Measurements from ENCODE around the gene PDE8A. TPM values are rescaled to one million over a fixed set of nuclear protein-coding genes. Genes with fewer than 3 reads are reported as not detected.

Gene PDE8A
- total RNA-seq, 1 experiment from 2014 or later = 44.2 TPM

DNA sequence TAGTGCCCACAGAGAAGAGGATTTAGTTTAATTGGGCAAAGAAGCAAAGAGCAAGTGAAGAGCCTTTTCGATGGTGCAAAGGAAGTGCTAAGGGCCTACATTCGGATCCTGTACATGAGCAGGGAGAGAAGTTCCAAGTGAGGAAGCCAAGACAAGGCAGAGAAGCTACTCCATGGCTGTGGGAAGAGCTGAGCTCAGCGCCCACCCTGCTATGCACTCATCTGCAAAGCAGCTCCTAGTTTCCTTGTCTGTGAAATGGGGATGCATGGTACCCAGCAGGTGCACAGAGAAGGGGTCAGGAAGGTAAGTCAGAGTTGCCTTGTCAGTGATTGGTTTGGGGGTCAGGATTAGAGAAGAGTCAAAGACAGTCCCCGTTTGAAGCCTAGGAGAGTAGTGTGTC is 126.5 kb downstream of the PDE8A start:
- H3K4me3 ChIP-seq (ENCODE audit: low read length) = no peak overlapping the region
- ATAC-seq (no peak), DNase-seq (no peak)
- H3K27ac ChIP-seq (ENCODE audit: low read length) = no peak overlapping the region
- H3K9ac ChIP-seq (ENCODE audit: low read length) = no peak overlapping the region
- no peak overlapping the region for H3K4me2 ChIP-seq (ENCODE audit: low read length)
- H3K27me3 ChIP-seq (ENCODE audit: low read length) = no peaks in the 10 kb centered on the region
- H3F3A ChIP-seq (ENCODE audit: low read length, unreplicated experiment) = no peaks in the 10 kb centered on the region
- BruUV-seq (replicated peaks) = no TSS peak
- H4K20me1 ChIP-seq (ENCODE audit: low read length) = no peaks in the 10 kb centered on the region
- no peaks in the 10 kb centered on the region for H3K9me3 ChIP-seq (ENCODE audit: low read length)
- CTCF ChIA-PET = no interaction called here
- H3K36me3 ChIP-seq (ENCODE audit: low read depth, low read length) = peaks cover 12% of the 10 kb centered on the region; the same call in 1 of the 2 replicates
- intact Hi-C loops (cut with micrococcal nuclease) = no loop called here
- H3K4me1 ChIP-seq (ENCODE audit: insufficient read depth, low read length) = no peaks in the 10 kb centered on the region
- H3K9me2 ChIP-seq (replicated peaks; ENCODE audit: low read length) = no peaks in the 10 kb centered on the region
- H3K79me2 ChIP-seq (ENCODE audit: low read length) = no peaks in the 10 kb centered on the region
- H2AFZ ChIP-seq (ENCODE audit: low read length) = no peak overlapping the region
- no peak for TF ChIP-seq EZH2phosphoT487 (IDR thresholded peaks at IDR 0.05; ENCODE audit: borderline replicate concordance, low read length)
- TF ChIP-seq EZH2 (IDR thresholded peaks at IDR 0.05; ENCODE audit: low read length, unreplicated experiment) = no peak
- TF ChIP-seq, protein P1, sequence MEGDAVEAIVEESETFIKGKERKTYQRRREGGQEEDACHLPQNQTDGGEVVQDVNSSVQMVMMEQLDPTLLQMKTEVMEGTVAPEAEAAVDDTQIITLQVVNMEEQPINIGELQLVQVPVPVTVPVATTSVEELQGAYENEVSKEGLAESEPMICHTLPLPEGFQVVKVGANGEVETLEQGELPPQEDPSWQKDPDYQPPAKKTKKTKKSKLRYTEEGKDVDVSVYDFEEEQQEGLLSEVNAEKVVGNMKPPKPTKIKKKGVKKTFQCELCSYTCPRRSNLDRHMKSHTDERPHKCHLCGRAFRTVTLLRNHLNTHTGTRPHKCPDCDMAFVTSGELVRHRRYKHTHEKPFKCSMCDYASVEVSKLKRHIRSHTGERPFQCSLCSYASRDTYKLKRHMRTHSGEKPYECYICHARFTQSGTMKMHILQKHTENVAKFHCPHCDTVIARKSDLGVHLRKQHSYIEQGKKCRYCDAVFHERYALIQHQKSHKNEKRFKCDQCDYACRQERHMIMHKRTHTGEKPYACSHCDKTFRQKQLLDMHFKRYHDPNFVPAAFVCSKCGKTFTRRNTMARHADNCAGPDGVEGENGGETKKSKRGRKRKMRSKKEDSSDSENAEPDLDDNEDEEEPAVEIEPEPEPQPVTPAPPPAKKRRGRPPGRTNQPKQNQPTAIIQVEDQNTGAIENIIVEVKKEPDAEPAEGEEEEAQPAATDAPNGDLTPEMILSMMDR (conservative IDR thresholded peaks at IDR 0.05; ENCODE audit: low read depth, low read length) = no peak
- POLR2A ChIA-PET (ENCODE audit: unreplicated experiment) = no interaction called here

DNA sequence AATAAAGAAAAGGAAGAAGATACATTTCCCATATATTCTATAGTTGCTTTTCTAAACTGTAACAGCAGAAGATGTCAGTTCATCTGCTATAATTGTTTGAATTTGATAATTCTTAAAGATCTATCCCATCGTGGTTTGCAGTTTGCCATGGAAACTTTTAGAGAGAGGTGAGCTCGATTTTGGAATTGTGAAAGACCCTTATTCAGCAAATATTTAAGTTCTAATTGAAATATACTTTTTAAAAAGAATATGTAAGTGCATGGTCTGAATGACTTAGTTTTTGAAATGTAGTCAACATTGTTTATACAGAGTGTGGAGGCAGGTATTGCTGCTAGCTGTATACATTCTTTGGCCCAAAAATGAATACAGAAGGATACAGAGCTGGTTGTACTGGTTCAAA is 127.7 kb downstream of the PDE8A start:
- ATAC-seq (no peak), DNase-seq (no peak)
- Histone ChIP-seq H4K20me1 (ENCODE audit: low read length) (no peaks in the 10 kb centered on the region), H3K4me1 (ENCODE audit: insufficient read depth, low read length) (no peaks in the 10 kb centered on the region), H3K27me3 (ENCODE audit: low read length) (no peaks in the 10 kb centered on the region), H3K4me2 (ENCODE audit: low read length) (no peak overlapping the region), H3K4me3 (ENCODE audit: low read length) (no peak overlapping the region), H3F3A (ENCODE audit: low read length, unreplicated experiment) (no peaks in the 10 kb centered on the region), H3K9ac (ENCODE audit: low read length) (no peak overlapping the region), H3K9me2 (replicated peaks; ENCODE audit: low read length) (no peaks in the 10 kb centered on the region), H2AFZ (ENCODE audit: low read length) (no peak overlapping the region), H3K9me3 (ENCODE audit: low read length) (no peaks in the 10 kb centered on the region), H3K27ac (ENCODE audit: low read length) (no peak overlapping the region), H3K36me3 (ENCODE audit: low read depth, low read length) (peaks cover 16% of the 10 kb centered on the region; the same call in 1 of the 2 replicates), H3K79me2 (ENCODE audit: low read length) (no peaks in the 10 kb centered on the region)
- POLR2A ChIA-PET (ENCODE audit: unreplicated experiment) = no interaction called here
- intact Hi-C loops (cut with micrococcal nuclease) = no loop called here
- no peak for TF ChIP-seq EZH2phosphoT487 (IDR thresholded peaks at IDR 0.05; ENCODE audit: borderline replicate concordance, low read length)
- TF ChIP-seq, protein P1 (conservative IDR thresholded peaks at IDR 0.05; ENCODE audit: low read depth, low read length) = no peak
- no peak for TF ChIP-seq EZH2 (IDR thresholded peaks at IDR 0.05; ENCODE audit: low read length, unreplicated experiment)
- CTCF ChIA-PET = no interaction called here
- BruUV-seq (replicated peaks) = no TSS peak

DNA sequence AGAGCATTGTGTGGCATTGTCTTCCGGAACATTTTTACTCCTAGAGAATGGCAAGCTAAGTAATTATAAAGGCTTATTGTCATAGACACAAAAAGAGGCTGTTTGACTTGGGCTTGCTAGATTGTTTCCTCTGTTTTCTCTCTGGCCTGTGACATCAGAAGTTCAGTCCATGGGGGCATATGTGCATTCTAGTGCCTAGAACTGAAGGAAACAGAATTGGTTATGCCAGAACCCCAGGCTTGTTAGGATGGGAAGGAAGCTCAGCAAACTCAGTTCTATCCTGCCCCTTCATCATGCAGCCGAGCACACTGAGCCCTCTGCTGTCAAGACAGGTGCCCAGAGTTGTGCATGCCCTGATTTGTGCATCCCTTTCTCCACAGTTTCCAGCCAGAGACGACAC is 131.3 kb downstream of the PDE8A start:
- H3K9me3 ChIP-seq (ENCODE audit: low read length) = no peaks in the 10 kb centered on the region
- no peaks in the 10 kb centered on the region for H3F3A ChIP-seq (ENCODE audit: low read length, unreplicated experiment)
- H3K4me3 ChIP-seq (ENCODE audit: low read length) = no peak overlapping the region
- no TSS peak for BruUV-seq (replicated peaks)
- H3K27ac ChIP-seq (ENCODE audit: low read length) = no peak overlapping the region
- peaks cover 9% of the 10 kb centered on the region; the same call in 1 of the 2 replicates for H3K4me1 ChIP-seq (ENCODE audit: insufficient read depth, low read length)
- H3K79me2 ChIP-seq (ENCODE audit: low read length) = no peaks in the 10 kb centered on the region
- no peak for DNase-seq
- H3K4me2 ChIP-seq (ENCODE audit: low read length) = no peak overlapping the region
- H3K9me2 ChIP-seq (replicated peaks; ENCODE audit: low read length) = no peaks in the 10 kb centered on the region
- H3K36me3 ChIP-seq (ENCODE audit: low read depth, low read length) = peaks cover 35% of the 10 kb centered on the region
- H3K9ac ChIP-seq (ENCODE audit: low read length) = no peak overlapping the region
- ChIA-PET POLR2A (ENCODE audit: unreplicated experiment) (no interaction called here), CTCF (interaction anchor here (0.5 kb wide), 1 partner anchor 160 kb away, joined by 3 read pairs; no protein-coding TSS in a partner anchor)
- H4K20me1 ChIP-seq (ENCODE audit: low read length) = no peaks in the 10 kb centered on the region
- intact Hi-C loops (cut with micrococcal nuclease) = no loop called here
- no peak overlapping the region for H2AFZ ChIP-seq (ENCODE audit: low read length)
- H3K27me3 ChIP-seq (ENCODE audit: low read length) = no peaks in the 10 kb centered on the region
- ATAC-seq = no peak
- no peak for TF ChIP-seq EZH2phosphoT487 (IDR thresholded peaks at IDR 0.05; ENCODE audit: borderline replicate concordance, low read length)
- no peak for TF ChIP-seq EZH2 (IDR thresholded peaks at IDR 0.05; ENCODE audit: low read length, unreplicated experiment)
- TF ChIP-seq, protein P1 (conservative IDR thresholded peaks at IDR 0.05; ENCODE audit: low read depth, low read length) = no peak

Measured in PC-3 (cell line).